Measurements from ENCODE around the gene TTLL5.

GRCh38 chr14:75896341-75896740, 235.3 kb downstream of the TTLL5 start:
- no peak for TF ChIP-seq RFX5 (IDR thresholded peaks at IDR 0.05; ENCODE audit: low read depth, low read length)
- no peak for TF ChIP-seq SLC30A9 (CRISPR knock-in tag; IDR thresholded peaks at IDR 0.05)
- TF ChIP-seq RBM22 (IDR thresholded peaks at IDR 0.05; ENCODE audit: low read depth, low read length, poor library complexity, severe bottlenecking), result no peak
- TF ChIP-seq HDAC2 (IDR thresholded peaks at IDR 0.05), result no peak
- TF ChIP-seq GTF3C2 (IDR thresholded peaks at IDR 0.05; ENCODE audit: borderline replicate concordance, extremely low read depth, insufficient read length), result no peak
- no peak for TF ChIP-seq EP300 (IDR thresholded peaks at IDR 0.05; ENCODE audit: low read length)
- no peak for TF ChIP-seq RAD21 (CRISPR knock-in tag; conservative IDR thresholded peaks at IDR 0.05 in 1 of 2, IDR thresholded peaks at IDR 0.05 in 1 of 2)
- no peak for TF ChIP-seq EZH2 (IDR thresholded peaks at IDR 0.05; ENCODE audit: borderline replicate concordance, low read depth, low read length)
- TF ChIP-seq RCOR1 (IDR thresholded peaks at IDR 0.05; ENCODE audit: borderline replicate concordance in 1 of 2, low read depth in 2 of 2, low read length in 2 of 2), result no peak
